HepG2 (cell line): ENCODE results near the gene CHKA. TPM values are rescaled to one million over a fixed set of nuclear protein-coding genes. Genes with fewer than 3 reads are reported as not detected.

Experiments
- ATAC-seq: fragments of 200-7000 bp; cut with Tn5 transposase; 3 replicates; pipeline ENCODE4 v1.9.1; 2020; ENCODE audit warnings: mild to moderate bottlenecking, moderate library complexity
- BruUV-seq: library from RNA; stranded (reverse); fragments of 400-500 nt; replicated peaks from 2 replicates; lab custom pipeline; 2021; lab: Mats Ljungman, UMichigan
- CTCF ChIA-PET: fragments of 300-600 bp; formaldehyde crosslinking; extraction: SDS; loops from one replicate; lab custom pipeline; 2021; ENCODE audit warnings: low total read pairs, inconsistent platforms, low intra/inter-chr PET ratio; lab: Yijun Ruan, JAX
- POLR2A ChIA-PET: fragments of 350-600 bp; sonication (Branson Sonifier 250); formaldehyde crosslinking; loops from one replicate; lab custom pipeline; 2020; ENCODE audit warnings: antibody characterized with exemption, inconsistent platforms; lab: Yijun Ruan, JAX
- DNase-seq: peaks from one replicate; pipeline ENCODE4 v3.0.0-alpha.2; 2015; ENCODE audit warnings: low spot score
- FAIRE-seq: peaks from 3 replicates; lab custom pipeline; 2011; peaks lifted over from hg19 to GRCh38; lab: Jason Lieb, UNC
- H2AFZ ChIP-seq: one replicate; pipeline ENCODE4 v1.6.1; 2011; ENCODE audit warnings: low read length, inconsistent platforms
- H3K27ac ChIP-seq: fragments of 300-600 bp; 3 replicates; pipeline ENCODE4 v1.8.0; 2011; ENCODE audit warnings: mixed run types, mild to moderate bottlenecking, mixed read lengths, low read length, inconsistent platforms; ENCODE audit not compliant: insufficient read depth; ENCODE audit errors: extremely low read length
- H3K27me3 ChIP-seq, 2 experiments: fragments of 200-600 bp in 1 of 2; 2 replicates in 1 of 2; 3 replicates in 1 of 2; pipeline versions ENCODE4 v1.6.0 to v1.8.0; 2011; ENCODE audit warnings: low read length in 2 of 2, mild to moderate bottlenecking in 2 of 2, moderate library complexity in 2 of 2, inconsistent platforms in 1 of 2; ENCODE audit not compliant: insufficient read depth in 2 of 2, control insufficient read depth in 1 of 2
- H3K36me3 ChIP-seq, 2 experiments: fragments of 200-600 bp in 1 of 2; replicated peaks in 1 of 2; 2 replicates in 1 of 2; 3 replicates in 1 of 2; pipeline versions ENCODE4 v1.5.1 to v1.8.0; 2011; ENCODE audit warnings: low read length in 2 of 2, inconsistent platforms in 1 of 2; ENCODE audit not compliant: insufficient read depth in 2 of 2, control insufficient read depth in 1 of 2
- H3K4me1 ChIP-seq: 2 replicates; pipeline ENCODE4 v1.5.1; 2012; ENCODE audit warnings: low read length, inconsistent platforms; ENCODE audit not compliant: insufficient read depth
- H3K4me2 ChIP-seq: 2 replicates; pipeline ENCODE4 v1.6.0; 2011; ENCODE audit warnings: low read depth, low read length, inconsistent platforms
- H3K4me3 ChIP-seq, 3 experiments: fragments of 200-600 bp in 1 of 3; sonication (generic), shearing (Covaris generic) in 1 of 3; replicated peaks in 1 of 3; 2 replicates each; pipeline ENCODE4 v1.5.1; 2011 to 2016; ENCODE audit warnings: low read length in 3 of 3, inconsistent platforms in 2 of 3, low read depth in 2 of 3, mild to moderate bottlenecking in 2 of 3, control low read depth in 1 of 3, mixed read lengths in 1 of 3; ENCODE audit not compliant: insufficient read depth in 1 of 3
- H3K79me2 ChIP-seq: one replicate; pipeline ENCODE4 v1.6.1; 2011; ENCODE audit warnings: low read length, inconsistent platforms; ENCODE audit not compliant: insufficient read depth
- H3K9ac ChIP-seq: 2 replicates; pipeline ENCODE4 v1.6.0; 2011; ENCODE audit warnings: mild to moderate bottlenecking, low read depth, low read length, inconsistent platforms; ENCODE audit not compliant: insufficient read depth
- H3K9me3 ChIP-seq: 2 replicates; pipeline ENCODE4 v1.5.1; 2012; ENCODE audit warnings: mild to moderate bottlenecking, low read length
- H4K20me1 ChIP-seq: 2 replicates; pipeline ENCODE4 v1.6.0; 2011; ENCODE audit warnings: inconsistent platforms, mild to moderate bottlenecking, low read length, moderate library complexity; ENCODE audit not compliant: insufficient read depth
- ARID5B ChIP-seq: IDR thresholded peaks from 2 replicates; pipeline ENCODE4 v1.4.0; 2020; ENCODE audit warnings: mild to moderate bottlenecking, missing genetic modification reagents
- BRF2 ChIP-seq: sonication (generic); formaldehyde crosslinking; IDR thresholded peaks from 2 replicates; pipeline ENCODE4 v1.8.1; 2022; ENCODE audit warnings: mild to moderate bottlenecking, missing genetic modification reagents
- HNRNPL ChIP-seq: fragments of 200-400 bp; formaldehyde crosslinking; IDR thresholded peaks from 2 replicates; pipeline ENCODE4 v1.6.1; 2017; ENCODE audit warnings: mild to moderate bottlenecking, low read depth, low read length
- JARID2 ChIP-seq: sonication (generic); formaldehyde crosslinking; IDR thresholded peaks from 2 replicates; pipeline ENCODE4 v1.8.1; 2023; ENCODE audit warnings: missing genetic modification reagents, inconsistent platforms; ENCODE audit not compliant: insufficient replicate concordance
- KLF9 ChIP-seq: IDR thresholded peaks from 2 replicates; pipeline ENCODE4 v1.6.1; 2016; ENCODE audit warnings: low read depth
- MTF1 ChIP-seq: sonication (generic); formaldehyde crosslinking; IDR thresholded peaks from 2 replicates; pipeline ENCODE4 v1.5.0; 2020; ENCODE audit warnings: missing genetic modification reagents
- POLR2A ChIP-seq, 2 experiments: IDR thresholded peaks; 2 replicates each; pipeline ENCODE4 v1.6.1; 2011; ENCODE audit warnings: low read depth in 2 of 2, low read length in 2 of 2, mild to moderate bottlenecking in 1 of 2, moderate library complexity in 1 of 2; ENCODE audit not compliant: insufficient read depth in 1 of 2
- REPIN1 ChIP-seq: sonication (generic); formaldehyde crosslinking; IDR thresholded peaks from 2 replicates; pipeline ENCODE4 v1.8.0; 2022; ENCODE audit warnings: missing genetic modification reagents, low read depth, mild to moderate bottlenecking, borderline replicate concordance
- SATB2 ChIP-seq: sonication (generic); formaldehyde crosslinking; IDR thresholded peaks from 2 replicates; pipeline ENCODE4 v1.5.0; 2020; ENCODE audit warnings: missing genetic modification reagents
- ZNF574 ChIP-seq: sonication (generic); formaldehyde crosslinking; IDR thresholded peaks from 2 replicates; pipeline ENCODE4 v1.4.0; 2020; ENCODE audit warnings: missing genetic modification reagents
- WGBS: methylation state at CpG from one replicate; pipeline ENCODE4 v1.1.6; 2017; ENCODE audit warnings: low lambda C conversion rate; 5-methylcytosine and 5-hydroxymethylcytosine counted together
- in situ Hi-C: cut with HindIII; loops from 2 replicates; pipeline ENCODE4 v1.10.0; 2017; ENCODE audit warnings: low pct_unique_long_range_greater_than_20kb; ENCODE audit not compliant: extremely low pct_ligation_motif_present
- intact Hi-C: fragments of 100-400 bp; cut with micrococcal nuclease; formaldehyde crosslinking; loops from one replicate; pipeline ENCODE4 v1.10.0; 2022; ENCODE audit not compliant: unreplicated experiment
- polyA plus RNA-seq, 8 experiments: library from polyadenylated mRNA; depleted of rRNA in 3 of 8; stranded (reverse) in 7 of 8; unstranded in 1 of 8; fragments of >200 nt; fragmentation: Illumina TruSeq in 4 of 8; extraction: Trizol in 4 of 8; gene quantifications; 2 replicates each; pipeline versions ENCODE4 v1.2.1 to v1.2.3, GENCODE V29; 2011 to 2016; ENCODE audit warnings: low read depth in 4 of 8, missing spikeins in 1 of 8, mixed read lengths in 1 of 8; ENCODE audit not compliant: insufficient read depth in 1 of 8
- total RNA-seq, 5 experiments: library from RNA; depleted of rRNA; stranded (reverse); fragments of >200 nt; fragmentation: Illumina TruSeq; extraction: Trizol; gene quantifications; 2 replicates each; pipeline ENCODE4 v1.2.3, GENCODE V29; 2016; ENCODE audit warnings: low read depth in 1 of 5

CHKA gene
- total and polyA plus RNA-seq, 2 of the 13 experiments (the other 11 are each of a cell fraction or from before 2014, with no cell fraction given), result 71.6 to 92.7 TPM

- peaks cover 8 to 16% of the 10 kb centered on the region in 2 experiments; a peak in 3 of 5 replicates for H3K36me3 ChIP-seq
- peak overlapping the region; percentile 38 to 84 (median 78); a peak in 5 of 6 replicates for H3K4me3 ChIP-seq
- POLR2A ChIA-PET, result interaction anchor here (0.5 to 3.5 kb wide), 20 partner anchors 8 to 353 kb away, joined by 3 to 17 read pairs (median 5); partner anchors contain the start of gene ALDH3B1
- H3K9me3 ChIP-seq, result no peaks in the 10 kb centered on the region
- H3K27ac ChIP-seq, result peak overlapping the region; percentile 95
- intact Hi-C loops, result loop anchor here (1.0 kb wide), 1 partner anchor 7 kb away; the partner anchor contains the start of gene NDUFS8
- no peak overlapping the region for H2AFZ ChIP-seq
- BruUV-seq, result TSS peak; percentile 80
- H3K27me3 ChIP-seq, result no peaks in the 10 kb centered on the region
- FAIRE-seq (peak; percentile 12), DNase-seq (no peak), ATAC-seq (peak; percentile 2)
- peak overlapping the region; percentile 99 for H3K4me2 ChIP-seq
- in situ Hi-C loops, result no loop called here
- peaks cover 17% of the 10 kb centered on the region for H3K79me2 ChIP-seq
- peak overlapping the region; percentile 92 for H3K9ac ChIP-seq
- CTCF ChIA-PET, result no interaction called here
- no peaks in the 10 kb centered on the region for H4K20me1 ChIP-seq
- H3K4me1 ChIP-seq, result peaks cover 30% of the 10 kb centered on the region
- WGBS, result 43% methylated on average over 18 of the region's 20 CpGs
- no peak for TF ChIP-seq MTF1 (CRISPR knock-in tag)
- TF ChIP-seq JARID2, result peak; percentile 26
- no peak for TF ChIP-seq KLF9 (CRISPR knock-in tag)
- peak in 1 of 2 experiments; percentile 71; a peak in 1 of 4 replicates for TF ChIP-seq POLR2A (IDR thresholded peaks at IDR 0.05; ENCODE audit: insufficient read depth in 1 of 2, low read depth in 2 of 2, low read length in 2 of 2)
- TF ChIP-seq SATB2 (CRISPR knock-in tag), result no peak
- no peak for TF ChIP-seq REPIN1 (CRISPR knock-in tag)
- TF ChIP-seq HNRNPL, result no peak
- no peak for TF ChIP-seq ZNF574 (CRISPR knock-in tag)
- TF ChIP-seq ARID5B, result no peak
- peak; percentile 40; the same call in 1 of the 2 replicates for TF ChIP-seq BRF2 (CRISPR knock-in tag)
Measured at GRCh38 chr11:68037411-68038225, 83.6 kb downstream of the CHKA start.
